Kidney (tissue), 14 donors: ENCODE data around the gene SFSWAP. TPM values are rescaled to one million over a fixed set of nuclear protein-coding genes. Genes with fewer than 3 reads are reported as not detected.

Experiments
- DNase-seq, 5 donors: peaks; one replicate each; pipeline ENCODE4 v3.0.0-alpha.2; 2013 to 2020
- FAIRE-seq: peaks from 2 replicates; lab custom pipeline; 2012; peaks lifted over from hg19 to GRCh38; lab: Jason Lieb, UNC
- H3K27ac ChIP-seq, 2 donors: one replicate each; pipeline ENCODE4 v1.7.0; 2013; ENCODE audit warnings: low read depth in 2 of 2, low read length in 2 of 2, inconsistent platforms in 1 of 2
- H3K27me3 ChIP-seq: one replicate; pipeline ENCODE4 v1.7.1; 2013; ENCODE audit warnings: low read length, inconsistent platforms; ENCODE audit not compliant: control insufficient read depth, insufficient read depth
- H3K36me3 ChIP-seq, 3 donors: one replicate each; pipeline versions ENCODE4 v1.7.0 to v1.7.1; 2013; ENCODE audit warnings: low read length in 3 of 3, control low read depth in 1 of 3, inconsistent platforms in 1 of 3; ENCODE audit not compliant: insufficient read depth in 3 of 3, control insufficient read depth in 2 of 3
- H3K4me1 ChIP-seq, 3 donors: one replicate each; pipeline versions ENCODE4 v1.7.0 to v1.7.1; 2013; ENCODE audit warnings: low read length in 3 of 3, inconsistent platforms in 1 of 3, low read depth in 1 of 3; ENCODE audit not compliant: control insufficient read depth in 2 of 3, insufficient read depth in 2 of 3
- H3K4me3 ChIP-seq, 3 donors: one replicate each; pipeline versions ENCODE4 v1.7.0 to v1.8.1; 2013; ENCODE audit warnings: low read length in 3 of 3, control low read depth in 1 of 3, inconsistent platforms in 1 of 3
- H3K9ac ChIP-seq, 3 donors: one replicate each; pipeline versions ENCODE4 v1.7.0 to v1.7.1; 2013; ENCODE audit warnings: low read length in 3 of 3, control low read depth in 1 of 3, inconsistent platforms in 1 of 3
- H3K9me3 ChIP-seq, 3 donors: one replicate each; pipeline versions ENCODE4 v1.7.0 to v1.7.1; 2013; ENCODE audit warnings: low read length in 3 of 3, control low read depth in 1 of 3, inconsistent platforms in 1 of 3; ENCODE audit not compliant: control insufficient read depth in 2 of 3, insufficient read depth in 1 of 3
- CTCF ChIP-seq: IDR thresholded peaks from 3 replicates; pipeline ENCODE4 v1.5.1; 2012; ENCODE audit warnings: mild to moderate bottlenecking, moderate library complexity, borderline replicate concordance; ENCODE audit not compliant: insufficient read depth; ENCODE audit errors: extremely low read depth
- intact Hi-C: fragments of 100-400 bp; cut with DNase I; formaldehyde crosslinking; loops from one replicate; pipeline ENCODE4 v1.11.1; 2022
- polyA plus RNA-seq: library from polyadenylated mRNA; stranded (reverse); fragments of 350-450 nt; fragmentation: Illumina TruSeq; extraction: RNeasy Lipid Tissue Mini Kit (QIAGEN cat#74804); gene quantifications from one replicate; pipeline ENCODE4 v1.2.3, GENCODE V29; 2014; ENCODE audit warnings: low read depth, low replicate concordance; ENCODE audit not compliant: insufficient read depth
- total RNA-seq: library from RNA; stranded (reverse); fragmentation: NEBNext Ultra II Directional; extraction: Animal tissue kit (Norgen Biotek cat#: 25700); gene quantifications from one replicate; pipeline ENCODE4 v1.2.1, GENCODE V29; 2021
- donor health status: control.
- donor health status: control.
- donor health status: control.
- donor health status: control.
- donor health status: control.
- donor health status: DM: yes; HTN: yes; CAD: no.
- donor health status: Normal renal cell carcinoma (clear cell type).

The SFSWAP gene
- total and polyA plus RNA-seq, 2 donors from 2014 or later = 13.9 to 46.2 TPM

- no peak for TF ChIP-seq CTCF
- Histone ChIP-seq H3K4me3 (no peak overlapping the region), H3K36me3 (peaks cover under 1 to 36% (median 16%) of the 10 kb centered on the region in 3 donors), H3K27me3 (no peaks in the 10 kb centered on the region), H3K9ac (no peak overlapping the region), H3K9me3 (no peaks in the 10 kb centered on the region), H3K27ac (no peak overlapping the region), H3K4me1 (peaks cover 0 to 2% (median 0%) of the 10 kb centered on the region in 3 donors)
- intact Hi-C loops = no loop called here
- FAIRE-seq (no peak), DNase-seq (no peak)
Observed at GRCh38 chr12:131796754-131797587, 86.1 kb downstream of the SFSWAP start.

GRCh38 chr12:131797588-131797934 is 86.7 kb downstream of the SFSWAP start:
- FAIRE-seq (no peak), DNase-seq (no peak)
- Histone ChIP-seq H3K36me3 (peaks cover 0 to 35% (median 10%) of the 10 kb centered on the region in 3 donors), H3K9me3 (no peaks in the 10 kb centered on the region), H3K4me3 (no peak overlapping the region), H3K27me3 (no peaks in the 10 kb centered on the region), H3K9ac (no peak overlapping the region), H3K4me1 (peaks cover 0 to 2% (median 0%) of the 10 kb centered on the region in 3 donors), H3K27ac (no peak overlapping the region)
- intact Hi-C loops = no loop called here
- TF ChIP-seq CTCF = no peak

GRCh38 chr12:131799195-131799594 is 88.3 kb downstream of the SFSWAP start:
- no peak for DNase-seq
- FAIRE-seq = no peak
- Histone ChIP-seq H3K27me3 (no peaks in the 10 kb centered on the region), H3K9ac (no peak overlapping the region), H3K4me1 (peaks cover 0 to 6% (median 0%) of the 10 kb centered on the region in 3 donors), H3K9me3 (no peaks in the 10 kb centered on the region), H3K36me3 (peaks cover 0 to 25% (median 5%) of the 10 kb centered on the region in 3 donors), H3K4me3 (no peak overlapping the region), H3K27ac (no peak overlapping the region)
- intact Hi-C loops = no loop called here
- TF ChIP-seq CTCF = no peak
